Measurements from ENCODE around the gene AKAP12.
"Not testable (repeated sequence)": the region's sequence is repeated elsewhere in the genome, so short reads cannot be mapped to it uniquely, and the experiment has no call there.

AKAP12 gene

GRCh38 chr6:151381722-151382121, 142.0 kb downstream of the AKAP12 start:
- CTCF ChIA-PET = no interaction called here
- POLR2A ChIA-PET = no interaction called here

GRCh38 chr6:151382631-151383030, 142.9 kb downstream of the AKAP12 start:
- CTCF ChIA-PET; DNase-seq (ENCODE audit: extremely low spot score); POLR2A ChIA-PET: not testable (repeated sequence)

More at GRCh38 chr6:151381722-151382121, 142.0 kb downstream of the AKAP12 start:
- DNase-seq (ENCODE audit: extremely low spot score) = no peak
- TF ChIP-seq BHLHE40 (IDR thresholded peaks at IDR 0.05; ENCODE audit: borderline replicate concordance) = no peak
- no peak for TF ChIP-seq LEF1 (IDR thresholded peaks at IDR 0.05; ENCODE audit: borderline replicate concordance)
- TF ChIP-seq NFRKB (IDR thresholded peaks at IDR 0.05) = no peak
- TF ChIP-seq ARNT (IDR thresholded peaks at IDR 0.05) = no peak
- TF ChIP-seq, protein P1, sequence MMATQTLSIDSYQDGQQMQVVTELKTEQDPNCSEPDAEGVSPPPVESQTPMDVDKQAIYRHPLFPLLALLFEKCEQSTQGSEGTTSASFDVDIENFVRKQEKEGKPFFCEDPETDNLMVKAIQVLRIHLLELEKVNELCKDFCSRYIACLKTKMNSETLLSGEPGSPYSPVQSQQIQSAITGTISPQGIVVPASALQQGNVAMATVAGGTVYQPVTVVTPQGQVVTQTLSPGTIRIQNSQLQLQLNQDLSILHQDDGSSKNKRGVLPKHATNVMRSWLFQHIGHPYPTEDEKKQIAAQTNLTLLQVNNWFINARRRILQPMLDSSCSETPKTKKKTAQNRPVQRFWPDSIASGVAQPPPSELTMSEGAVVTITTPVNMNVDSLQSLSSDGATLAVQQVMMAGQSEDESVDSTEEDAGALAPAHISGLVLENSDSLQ (IDR thresholded peaks at IDR 0.05) = no peak
- no peak for TF ChIP-seq FOXM1 (IDR thresholded peaks at IDR 0.05; ENCODE audit: borderline replicate concordance)
- TF ChIP-seq TARDBP (IDR thresholded peaks at IDR 0.05) = no peak
- TF ChIP-seq HDGF (IDR thresholded peaks at IDR 0.05; ENCODE audit: borderline replicate concordance) = no peak
- TF ChIP-seq CTBP1 (IDR thresholded peaks at IDR 0.05; ENCODE audit: borderline replicate concordance) = no peak
- no peak for TF ChIP-seq SUZ12 (IDR thresholded peaks at IDR 0.05)
- no peak for TF ChIP-seq FOXA1 (IDR thresholded peaks at IDR 0.05)
- no peak for TF ChIP-seq SP1 (IDR thresholded peaks at IDR 0.05)
- TF ChIP-seq L3MBTL2 (conservative IDR thresholded peaks at IDR 0.05) = no peak
- no peak for TF ChIP-seq FOXK2 (IDR thresholded peaks at IDR 0.05)
- no peak for TF ChIP-seq ELF4 (IDR thresholded peaks at IDR 0.05)
- TF ChIP-seq ZNF384 (IDR thresholded peaks at IDR 0.05) = no peak

GRCh38 chr6:151384151-151384550, 144.4 kb downstream of the AKAP12 start:
- ChIA-PET POLR2A (no interaction called here), CTCF (no interaction called here)
- DNase-seq (ENCODE audit: extremely low spot score) = no peak
- TF ChIP-seq L3MBTL2 (conservative IDR thresholded peaks at IDR 0.05) (no peak), BHLHE40 (IDR thresholded peaks at IDR 0.05; ENCODE audit: borderline replicate concordance) (no peak), ZNF384 (IDR thresholded peaks at IDR 0.05) (no peak), HDGF (IDR thresholded peaks at IDR 0.05; ENCODE audit: borderline replicate concordance) (no peak), TARDBP (IDR thresholded peaks at IDR 0.05) (no peak), ELF4 (IDR thresholded peaks at IDR 0.05) (no peak), CTBP1 (IDR thresholded peaks at IDR 0.05; ENCODE audit: borderline replicate concordance) (no peak)

DNA sequence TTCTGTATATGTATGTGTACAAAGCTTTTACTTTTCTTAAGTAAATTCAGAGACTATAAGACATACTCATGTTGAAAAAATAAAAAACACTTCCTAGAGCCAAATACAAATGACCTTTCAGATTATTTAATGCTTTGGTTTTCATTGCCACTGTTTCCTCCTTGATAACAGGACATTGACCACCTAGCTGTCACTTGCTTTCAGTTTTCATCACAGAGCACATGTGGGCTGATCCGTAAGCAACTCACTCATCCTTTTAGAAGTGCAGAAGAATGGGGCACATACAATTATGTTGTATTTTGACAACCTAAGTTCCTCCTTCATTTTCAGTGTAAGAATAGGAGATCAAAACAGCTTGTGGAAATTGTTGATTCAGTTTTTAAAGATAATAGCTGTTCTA, 145.4 kb downstream of the AKAP12 start:
- ChIA-PET POLR2A (no interaction called here), CTCF (no interaction called here)
- TF ChIP-seq SP1 (IDR thresholded peaks at IDR 0.05) (no peak), LEF1 (IDR thresholded peaks at IDR 0.05; ENCODE audit: borderline replicate concordance) (no peak), CTBP1 (IDR thresholded peaks at IDR 0.05; ENCODE audit: borderline replicate concordance) (no peak), ELF4 (IDR thresholded peaks at IDR 0.05) (no peak), L3MBTL2 (conservative IDR thresholded peaks at IDR 0.05) (no peak), ARNT (IDR thresholded peaks at IDR 0.05) (no peak), NFRKB (IDR thresholded peaks at IDR 0.05) (no peak), TARDBP (IDR thresholded peaks at IDR 0.05) (no peak), FOXA1 (IDR thresholded peaks at IDR 0.05) (no peak), BHLHE40 (IDR thresholded peaks at IDR 0.05; ENCODE audit: borderline replicate concordance) (no peak), FOXK2 (IDR thresholded peaks at IDR 0.05) (no peak), ZNF384 (IDR thresholded peaks at IDR 0.05) (no peak), FOXM1 (IDR thresholded peaks at IDR 0.05; ENCODE audit: borderline replicate concordance) (no peak), HDGF (IDR thresholded peaks at IDR 0.05; ENCODE audit: borderline replicate concordance) (no peak), SUZ12 (IDR thresholded peaks at IDR 0.05) (no peak)
- TF ChIP-seq, protein P1 (IDR thresholded peaks at IDR 0.05) = no peak
- DNase-seq (ENCODE audit: extremely low spot score) = no peak

DNA sequence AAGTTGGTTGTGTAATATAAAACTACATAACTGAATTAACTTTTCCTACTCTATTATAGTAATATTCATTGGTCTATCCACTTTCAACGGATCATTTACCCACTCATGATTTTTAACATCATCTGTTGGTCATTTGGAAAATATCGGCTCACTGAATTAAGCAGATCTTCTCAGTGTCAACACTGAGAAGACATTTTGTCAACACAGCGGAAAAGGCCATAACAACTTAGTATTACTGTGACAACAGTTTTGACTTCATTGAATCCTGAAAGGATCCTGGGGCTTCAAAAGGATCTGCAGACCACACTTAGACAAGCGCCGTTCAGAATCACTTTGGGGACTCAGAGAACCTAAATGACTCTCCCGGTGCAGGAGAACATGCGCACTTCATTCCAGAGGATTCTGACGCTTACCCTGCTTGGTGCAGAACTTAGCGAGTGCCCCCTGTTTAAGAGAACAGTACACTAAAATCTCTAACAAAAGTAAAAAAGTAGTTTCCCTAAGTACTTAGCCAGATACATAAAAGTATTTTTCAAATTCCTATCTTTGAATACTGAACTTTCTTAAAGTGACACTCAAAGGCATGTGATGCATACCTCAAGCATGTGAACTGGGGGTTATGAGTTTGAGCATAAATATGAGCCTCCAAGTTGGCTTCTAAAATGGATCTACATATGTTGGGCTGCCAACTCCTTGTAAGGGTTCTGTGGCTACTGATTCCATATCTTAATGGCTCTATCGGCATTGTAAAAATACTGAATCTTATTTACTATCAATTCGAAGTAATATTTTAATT, 147.6 kb downstream of the AKAP12 start:
- no peak for TF ChIP-seq NFRKB (IDR thresholded peaks at IDR 0.05)
- no peak for TF ChIP-seq FOXA1 (IDR thresholded peaks at IDR 0.05)
- no peak for TF ChIP-seq L3MBTL2 (conservative IDR thresholded peaks at IDR 0.05)
- TF ChIP-seq ZNF384 (IDR thresholded peaks at IDR 0.05) = no peak
- TF ChIP-seq HDGF (IDR thresholded peaks at IDR 0.05; ENCODE audit: borderline replicate concordance) = no peak
- TF ChIP-seq FOXK2 (IDR thresholded peaks at IDR 0.05) = no peak
- TF ChIP-seq BHLHE40 (IDR thresholded peaks at IDR 0.05; ENCODE audit: borderline replicate concordance) = no peak
- TF ChIP-seq ARNT (IDR thresholded peaks at IDR 0.05) = no peak
- no peak for TF ChIP-seq TARDBP (IDR thresholded peaks at IDR 0.05)
- TF ChIP-seq CTBP1 (IDR thresholded peaks at IDR 0.05; ENCODE audit: borderline replicate concordance) = no peak
- POLR2A ChIA-PET = no interaction called here
- no peak for DNase-seq (ENCODE audit: extremely low spot score)
- CTCF ChIA-PET = no interaction called here

GRCh38 chr6:151388236-151388635, 148.5 kb downstream of the AKAP12 start:
- TF ChIP-seq L3MBTL2 (conservative IDR thresholded peaks at IDR 0.05) = no peak
- TF ChIP-seq, protein P1 (IDR thresholded peaks at IDR 0.05) = no peak
- TF ChIP-seq FOXA1 (IDR thresholded peaks at IDR 0.05) = no peak
- TF ChIP-seq LEF1 (IDR thresholded peaks at IDR 0.05; ENCODE audit: borderline replicate concordance) = no peak
- POLR2A ChIA-PET = no interaction called here
- CTCF ChIA-PET = no interaction called here
- no peak for DNase-seq (ENCODE audit: extremely low spot score)

All from HEK293T (cell line).